ENCODE data around the gene ELOVL6. TPM values are rescaled to one million over a fixed set of nuclear protein-coding genes. Genes with fewer than 3 reads are reported as not detected.

The ELOVL6 gene
- total RNA-seq, 1 donor from 2014 or later: 11.0 TPM

DNA sequence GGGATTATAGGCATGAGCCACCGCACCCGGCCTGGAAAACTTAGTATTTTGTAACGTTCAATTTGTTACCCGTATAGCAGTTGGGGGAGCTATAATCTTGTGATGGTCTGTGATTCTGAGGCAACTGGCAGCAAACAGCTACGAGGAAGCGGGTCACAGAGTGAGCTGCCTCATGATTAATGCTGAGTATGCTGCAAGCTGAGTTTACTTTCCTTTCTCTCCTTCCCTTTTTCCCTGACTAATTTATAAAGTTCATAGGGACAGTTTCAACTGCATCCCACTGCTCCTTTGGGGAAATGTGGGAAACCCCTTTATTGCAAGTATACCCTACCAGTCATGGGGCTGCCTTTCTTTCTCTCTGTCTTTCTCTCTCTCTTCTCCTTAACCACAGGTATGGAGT is 17.7 kb upstream of the ELOVL6 start:
- Mint-ChIP-seq H3K36me3 (ENCODE audit: low read depth) (peaks cover 8% of the 10 kb centered on the region), H3K27me3 (ENCODE audit: low read depth) (no peaks in the 10 kb centered on the region), H3K9me3 (ENCODE audit: low read depth) (peaks cover 13% of the 10 kb centered on the region), H3K4me1 (ENCODE audit: low read depth) (no peaks in the 10 kb centered on the region), H3K27ac (ENCODE audit: unreplicated experiment) (no peak overlapping the region), H3K4me3 (ENCODE audit: unreplicated experiment) (no peak overlapping the region)
- TF ChIP-seq, protein P1, sequence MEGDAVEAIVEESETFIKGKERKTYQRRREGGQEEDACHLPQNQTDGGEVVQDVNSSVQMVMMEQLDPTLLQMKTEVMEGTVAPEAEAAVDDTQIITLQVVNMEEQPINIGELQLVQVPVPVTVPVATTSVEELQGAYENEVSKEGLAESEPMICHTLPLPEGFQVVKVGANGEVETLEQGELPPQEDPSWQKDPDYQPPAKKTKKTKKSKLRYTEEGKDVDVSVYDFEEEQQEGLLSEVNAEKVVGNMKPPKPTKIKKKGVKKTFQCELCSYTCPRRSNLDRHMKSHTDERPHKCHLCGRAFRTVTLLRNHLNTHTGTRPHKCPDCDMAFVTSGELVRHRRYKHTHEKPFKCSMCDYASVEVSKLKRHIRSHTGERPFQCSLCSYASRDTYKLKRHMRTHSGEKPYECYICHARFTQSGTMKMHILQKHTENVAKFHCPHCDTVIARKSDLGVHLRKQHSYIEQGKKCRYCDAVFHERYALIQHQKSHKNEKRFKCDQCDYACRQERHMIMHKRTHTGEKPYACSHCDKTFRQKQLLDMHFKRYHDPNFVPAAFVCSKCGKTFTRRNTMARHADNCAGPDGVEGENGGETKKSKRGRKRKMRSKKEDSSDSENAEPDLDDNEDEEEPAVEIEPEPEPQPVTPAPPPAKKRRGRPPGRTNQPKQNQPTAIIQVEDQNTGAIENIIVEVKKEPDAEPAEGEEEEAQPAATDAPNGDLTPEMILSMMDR (IDR thresholded peaks at IDR 0.05): no peak
- DNase-seq (ENCODE audit: low spot score): no peak

DNA sequence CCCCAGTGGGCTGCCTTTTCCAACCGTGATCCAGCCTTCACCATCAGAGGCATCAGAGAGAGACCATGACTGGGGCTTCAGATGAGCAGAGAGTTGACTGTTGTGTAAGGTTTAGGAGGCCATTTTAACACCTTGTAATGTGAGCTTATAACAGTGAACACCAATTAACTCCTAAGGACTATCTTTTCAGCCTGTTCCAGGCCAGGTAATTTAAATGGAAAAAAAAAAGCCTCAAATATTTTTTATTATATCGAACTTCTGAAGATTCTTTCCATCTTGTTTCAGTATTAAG is 13.3 kb upstream of the ELOVL6 start:
- Mint-ChIP-seq H3K27me3 (ENCODE audit: low read depth) (no peaks in the 10 kb centered on the region), H3K4me1 (ENCODE audit: low read depth) (no peaks in the 10 kb centered on the region), H3K36me3 (ENCODE audit: low read depth) (no peaks in the 10 kb centered on the region), H3K27ac (ENCODE audit: unreplicated experiment) (no peak overlapping the region), H3K4me3 (ENCODE audit: unreplicated experiment) (no peak overlapping the region), H3K9me3 (ENCODE audit: low read depth) (no peaks in the 10 kb centered on the region)
- TF ChIP-seq, protein P1 (IDR thresholded peaks at IDR 0.05): no peak
- no peak for DNase-seq (ENCODE audit: low spot score)

DNA sequence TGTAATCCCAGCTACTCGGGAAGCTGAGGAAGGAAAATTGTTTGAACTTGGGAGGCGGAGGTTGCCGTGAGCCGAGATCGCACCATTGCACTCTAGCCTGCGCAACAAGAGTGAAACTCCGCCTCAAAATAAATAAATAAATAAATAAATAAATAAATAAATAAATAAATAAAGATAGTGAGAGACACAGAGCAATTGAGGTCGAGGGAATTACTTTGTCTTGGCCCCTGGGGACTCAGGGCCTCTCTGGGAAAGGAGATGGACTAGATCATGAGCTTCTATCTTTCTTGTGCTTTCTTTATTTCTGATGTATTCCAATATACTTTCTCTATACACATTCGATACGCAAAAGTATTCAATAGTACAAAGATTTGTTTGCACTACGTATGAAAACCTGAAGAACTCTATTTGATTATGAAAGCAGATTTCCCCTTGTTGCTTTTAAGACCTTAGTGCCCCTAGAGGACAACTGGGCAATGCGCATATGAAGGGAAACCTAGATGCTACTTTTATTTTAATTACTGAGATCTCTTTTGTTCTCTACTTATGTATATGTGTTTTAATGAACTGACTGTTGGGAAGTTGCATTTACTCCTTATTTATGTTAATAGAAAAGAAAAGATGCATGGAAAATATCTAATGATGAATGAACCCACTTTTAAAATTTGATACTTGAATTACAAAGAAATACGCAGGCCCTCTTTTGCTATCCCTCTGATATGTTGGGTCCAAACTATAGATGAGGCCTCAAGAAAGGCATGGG is 12.8 kb upstream of the ELOVL6 start:
- Mint-ChIP-seq H3K4me3 (ENCODE audit: unreplicated experiment) (no peak overlapping the region), H3K9me3 (ENCODE audit: low read depth) (no peaks in the 10 kb centered on the region), H3K36me3 (ENCODE audit: low read depth) (no peaks in the 10 kb centered on the region), H3K27me3 (ENCODE audit: low read depth) (no peaks in the 10 kb centered on the region), H3K4me1 (ENCODE audit: low read depth) (no peaks in the 10 kb centered on the region), H3K27ac (ENCODE audit: unreplicated experiment) (no peak overlapping the region)
- TF ChIP-seq, protein P1 (IDR thresholded peaks at IDR 0.05): peak; percentile 86
- DNase-seq (ENCODE audit: low spot score): no peak

DNA sequence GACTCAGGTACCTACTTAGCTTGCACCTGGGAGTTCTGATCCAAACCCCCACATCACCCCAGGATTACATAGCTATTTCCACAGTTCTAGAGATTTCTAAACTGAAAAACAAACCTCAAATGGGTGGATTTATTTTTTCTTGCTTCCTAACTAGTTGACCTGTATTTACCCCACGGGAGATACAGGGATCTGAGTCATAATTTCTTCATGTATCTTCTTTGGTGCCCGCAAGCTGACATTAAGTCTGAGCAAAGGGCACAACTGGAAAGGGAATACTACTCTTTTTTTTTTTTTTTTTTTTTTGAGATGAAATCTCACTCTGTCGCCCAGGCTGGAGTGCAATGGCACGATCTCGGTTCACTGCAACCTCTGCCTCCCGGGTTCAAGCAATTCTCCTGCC is 10.0 kb upstream of the ELOVL6 start:
- H3K27me3 Mint-ChIP-seq (ENCODE audit: low read depth): no peaks in the 10 kb centered on the region
- no peak overlapping the region for H3K4me3 Mint-ChIP-seq (ENCODE audit: unreplicated experiment)
- H3K4me1 Mint-ChIP-seq (ENCODE audit: low read depth): no peaks in the 10 kb centered on the region
- no peaks in the 10 kb centered on the region for H3K9me3 Mint-ChIP-seq (ENCODE audit: low read depth)
- H3K27ac Mint-ChIP-seq (ENCODE audit: unreplicated experiment): no peak overlapping the region
- no peak for DNase-seq (ENCODE audit: low spot score)
- no peaks in the 10 kb centered on the region for H3K36me3 Mint-ChIP-seq (ENCODE audit: low read depth)
- TF ChIP-seq, protein P1 (IDR thresholded peaks at IDR 0.05): no peak

DNA sequence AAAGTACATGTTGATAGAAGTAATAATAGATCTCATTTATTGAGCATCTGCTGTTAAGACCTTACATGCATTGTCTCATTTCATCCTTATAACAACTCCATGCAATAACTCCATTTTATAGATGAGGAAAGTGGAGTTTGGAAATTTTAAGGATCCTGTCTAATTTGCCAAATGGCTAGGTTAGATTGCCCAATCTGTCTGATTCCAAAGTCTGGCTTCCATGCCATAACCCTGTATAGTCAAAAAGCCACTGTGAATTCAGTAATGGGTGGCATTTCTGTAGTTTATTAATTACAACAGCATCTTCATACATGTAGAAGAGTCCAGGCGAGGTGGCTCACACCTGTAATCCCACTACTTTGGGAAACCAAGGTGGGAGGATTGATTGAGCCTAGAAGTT is 8.8 kb upstream of the ELOVL6 start:
- no peak overlapping the region for H3K27ac Mint-ChIP-seq (ENCODE audit: unreplicated experiment)
- H3K4me3 Mint-ChIP-seq (ENCODE audit: unreplicated experiment): no peak overlapping the region

More for the DNA sequence above, 8.8 kb upstream of the ELOVL6 start:
- H3K4me1 Mint-ChIP-seq (ENCODE audit: low read depth): no peaks in the 10 kb centered on the region
- no peak for DNase-seq (ENCODE audit: low spot score)
- no peaks in the 10 kb centered on the region for H3K36me3 Mint-ChIP-seq (ENCODE audit: low read depth)
- TF ChIP-seq, protein P1 (IDR thresholded peaks at IDR 0.05): no peak
- H3K9me3 Mint-ChIP-seq (ENCODE audit: low read depth): no peaks in the 10 kb centered on the region
- no peaks in the 10 kb centered on the region for H3K27me3 Mint-ChIP-seq (ENCODE audit: low read depth)

Measured in chondrocyte (in vitro differentiated cells).